ENCODE results near the gene PTPRC. TPM values are rescaled to one million over a fixed set of nuclear protein-coding genes. Genes with fewer than 3 reads are reported as not detected.

PTPRC gene
- polyA plus RNA-seq, 2 of the 4 experiments (the other 2 are of a cell fraction), result not detected

DNA sequence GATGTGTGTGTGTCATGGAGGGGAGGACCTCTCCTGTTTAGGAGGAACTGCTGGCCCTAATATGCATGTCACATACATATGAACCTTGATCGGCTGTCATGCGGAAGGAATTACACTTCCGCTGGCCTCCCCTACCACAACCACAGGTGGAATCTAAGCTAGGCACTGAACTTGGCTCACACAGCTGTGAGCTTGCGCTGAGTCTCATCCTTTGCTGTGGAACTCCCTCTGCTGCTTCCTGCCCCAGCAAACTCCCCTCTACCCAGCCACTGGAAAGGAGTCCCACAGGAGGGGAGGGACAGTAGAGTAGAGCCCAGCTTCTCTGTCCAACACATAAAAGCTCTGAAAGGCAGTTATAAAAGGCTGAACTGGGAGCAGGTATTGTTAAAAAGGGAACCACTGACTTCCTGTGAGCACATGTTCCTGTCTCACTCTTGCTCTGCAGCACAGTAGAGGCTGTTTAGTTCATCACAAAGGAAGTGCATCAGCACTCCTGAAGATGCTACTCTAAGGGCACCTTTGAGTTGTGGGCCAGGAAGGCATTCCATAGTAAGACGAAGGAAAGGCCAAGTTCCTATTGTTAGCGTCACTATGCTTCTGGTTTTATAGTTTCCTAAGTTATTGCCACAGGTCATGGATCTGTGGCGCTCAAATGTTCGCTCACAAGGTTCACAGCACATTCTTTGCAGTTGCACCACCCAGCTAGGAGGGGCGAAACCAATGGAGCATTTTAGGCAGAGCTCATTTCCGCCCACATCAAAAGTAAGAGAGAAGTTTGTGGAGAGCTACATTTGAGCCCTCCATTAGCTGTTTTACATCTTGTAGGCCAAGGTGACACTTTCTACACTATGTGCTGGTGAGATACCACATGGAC is 17.7 kb upstream of the PTPRC start:
- 76% methylated on average over 10 of the region's 10 CpGs for WGBS (ENCODE audit: missing lambda C conversion rate)
- TF ChIP-seq NR3C1 (IDR thresholded peaks at IDR 0.05), result no peak
- TF ChIP-seq RCOR1 (IDR thresholded peaks at IDR 0.05; ENCODE audit: low read depth, low read length), result no peak
- TF ChIP-seq RAD21 (conservative IDR thresholded peaks at IDR 0.05 in 1 of 2, IDR thresholded peaks at IDR 0.05 in 1 of 2), result no peak
- TF ChIP-seq ZFP36 (IDR thresholded peaks at IDR 0.05; ENCODE audit: borderline replicate concordance, partially characterized antibody), result no peak
- no peak for TF ChIP-seq CEBPB (IDR thresholded peaks at IDR 0.05)
- no peak for TF ChIP-seq JUNB (IDR thresholded peaks at IDR 0.05)
- TF ChIP-seq RARB (CRISPR knock-in tag; IDR thresholded peaks at IDR 0.05), result no peak
- no peak for TF ChIP-seq TP53 (CRISPR knock-in tag; IDR thresholded peaks at IDR 0.05)
- FAIRE-seq (no peak), DNase-seq (ENCODE audit: low read depth in 1 of 2, low spot score in 1 of 2) (no peak), ATAC-seq (peak in 1 of 2 experiments; percentile 19; a peak in 1 of 6 replicates)
- Histone ChIP-seq H3K27ac (no peak overlapping the region), H3K4me1 (no peaks in the 10 kb centered on the region), H3K4me3 (no peak overlapping the region), H3K4me2 (no peak overlapping the region), H3K9me3 (no peaks in the 10 kb centered on the region)
- CTCF ChIA-PET, result interaction anchor here (0.5 kb wide), 1 partner anchor 45 kb away, joined by 3 read pairs; no protein-coding TSS in a partner anchor
- POLR2A ChIA-PET, result no interaction called here

DNA sequence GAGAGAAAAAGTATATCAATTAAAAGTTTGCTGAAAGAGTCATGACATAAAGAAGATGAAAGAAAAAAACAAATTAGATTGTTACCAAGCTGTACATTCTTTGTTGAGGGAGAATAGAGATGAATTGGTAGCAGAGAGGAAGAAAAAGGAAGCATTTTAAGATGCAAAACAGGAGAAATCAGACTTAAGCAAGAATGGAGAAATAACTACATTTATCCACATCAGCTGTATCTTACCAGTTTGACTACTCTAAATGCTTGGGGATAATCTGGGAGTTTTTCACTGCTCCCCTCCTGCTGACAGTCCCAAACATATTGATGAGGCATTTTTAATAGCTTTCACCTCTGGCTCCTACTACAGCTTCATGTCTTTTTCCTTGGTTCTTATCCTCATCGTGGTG is 16.8 kb upstream of the PTPRC start:
- Histone ChIP-seq H3K27ac (no peak overlapping the region), H3K4me3 (no peak overlapping the region), H3K4me2 (no peak overlapping the region), H3K9me3 (no peaks in the 10 kb centered on the region), H3K4me1 (no peaks in the 10 kb centered on the region)
- CTCF ChIA-PET, result no interaction called here
- no peak for DNase-seq (ENCODE audit: low read depth in 1 of 2, low spot score in 1 of 2)
- no peak for ATAC-seq
- TF ChIP-seq, protein P1, sequence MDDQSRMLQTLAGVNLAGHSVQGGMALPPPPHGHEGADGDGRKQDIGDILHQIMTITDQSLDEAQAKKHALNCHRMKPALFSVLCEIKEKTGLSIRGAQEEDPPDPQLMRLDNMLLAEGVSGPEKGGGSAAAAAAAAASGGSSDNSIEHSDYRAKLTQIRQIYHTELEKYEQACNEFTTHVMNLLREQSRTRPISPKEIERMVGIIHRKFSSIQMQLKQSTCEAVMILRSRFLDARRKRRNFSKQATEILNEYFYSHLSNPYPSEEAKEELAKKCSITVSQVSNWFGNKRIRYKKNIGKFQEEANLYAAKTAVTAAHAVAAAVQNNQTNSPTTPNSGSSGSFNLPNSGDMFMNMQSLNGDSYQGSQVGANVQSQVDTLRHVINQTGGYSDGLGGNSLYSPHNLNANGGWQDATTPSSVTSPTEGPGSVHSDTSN (IDR thresholded peaks at IDR 0.05), result no peak
- TF ChIP-seq RCOR1 (IDR thresholded peaks at IDR 0.05; ENCODE audit: low read depth, low read length) (no peak), KDM5A (IDR thresholded peaks at IDR 0.05) (no peak), HOXB13 (CRISPR knock-in tag; IDR thresholded peaks at IDR 0.05; ENCODE audit: low read depth) (no peak)
- POLR2A ChIA-PET, result no interaction called here
- no peak for FAIRE-seq
- WGBS (ENCODE audit: missing lambda C conversion rate), result 13% methylated on average over 1 of the region's 1 CpG

DNA sequence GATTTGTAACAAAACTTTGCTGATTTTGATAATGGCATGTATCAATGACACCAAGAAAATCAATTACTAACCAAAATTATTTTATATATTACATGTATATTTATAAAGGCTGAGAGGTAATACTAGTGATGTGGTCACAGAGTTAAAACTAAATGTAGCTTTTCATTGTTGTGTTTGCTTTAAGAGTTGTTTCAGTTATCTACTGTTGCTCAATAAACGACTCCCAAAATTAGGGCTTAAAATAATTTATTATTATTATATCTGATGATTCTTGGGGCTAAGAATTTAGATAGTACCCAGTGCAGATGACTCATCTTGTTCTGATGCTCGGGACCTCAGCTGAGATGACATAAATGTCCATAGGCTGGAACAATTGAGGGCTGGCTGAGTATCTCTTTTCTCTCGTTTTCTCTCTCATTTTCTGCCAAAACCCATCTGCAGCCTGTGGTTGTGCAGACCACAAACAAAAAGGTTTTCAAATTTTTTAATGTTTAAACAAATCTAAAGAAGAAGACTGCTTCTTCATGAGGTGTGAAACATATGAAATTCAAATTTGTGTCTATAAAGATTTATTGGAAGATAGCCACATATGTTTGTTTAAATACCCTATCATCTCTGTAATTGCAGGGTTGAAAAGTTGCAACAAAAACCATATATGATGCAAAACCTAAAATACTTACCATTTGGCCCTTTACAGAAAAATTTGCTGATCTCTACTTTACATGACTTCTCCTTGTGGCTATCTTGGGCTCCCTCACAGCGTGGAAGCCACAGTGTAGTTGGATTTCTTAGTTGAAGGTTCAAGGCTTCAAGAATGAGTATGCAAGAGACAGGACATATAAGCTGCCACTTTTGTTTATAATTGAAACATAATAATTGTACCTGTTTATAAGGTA is 14.8 kb upstream of the PTPRC start:
- ChIA-PET CTCF (interaction anchor here (0.7 to 1.6 kb wide), 2 partner anchors 9 to 399 kb away, joined by 3 read pairs; no protein-coding TSS in a partner anchor), POLR2A (no interaction called here)
- 9% methylated on average over 4 of the region's 4 CpGs for WGBS (ENCODE audit: missing lambda C conversion rate)
- Histone ChIP-seq H3K9me3 (no peaks in the 10 kb centered on the region), H3K27ac (no peak overlapping the region), H3K4me1 (no peaks in the 10 kb centered on the region), H3K4me2 (no peak overlapping the region), H3K4me3 (no peak overlapping the region)
- no peak for ATAC-seq
- DNase-seq (ENCODE audit: low read depth in 1 of 2, low spot score in 1 of 2), result no peak
- no peak for TF ChIP-seq HDAC2 (IDR thresholded peaks at IDR 0.05)
- TF ChIP-seq MYC (IDR thresholded peaks at IDR 0.05; ENCODE audit: borderline replicate concordance, low read length), result no peak
- FAIRE-seq, result no peak

DNA sequence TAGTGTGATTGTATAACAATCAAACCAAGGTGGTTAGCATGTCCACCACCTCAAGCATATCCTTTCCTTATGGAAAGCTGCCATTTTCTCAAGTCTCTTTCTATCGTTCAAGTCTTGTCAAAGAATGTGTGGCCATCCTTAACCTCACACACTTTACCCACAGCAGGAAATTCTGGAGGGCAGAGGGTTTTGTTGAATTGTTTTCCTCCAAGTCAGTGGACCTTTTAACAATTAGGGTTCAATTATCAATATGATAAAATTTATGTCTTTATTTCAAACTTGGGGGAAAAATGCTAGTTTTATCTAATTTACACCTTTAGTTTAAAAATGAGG is 14.2 kb upstream of the PTPRC start:
- H3K4me1 ChIP-seq, result no peaks in the 10 kb centered on the region
- WGBS (ENCODE audit: missing lambda C conversion rate), result 58% methylated on average over 1 of the region's 1 CpG
- ATAC-seq (no peak), FAIRE-seq (no peak), DNase-seq (ENCODE audit: low read depth in 1 of 2, low spot score in 1 of 2) (no peak)
- no peaks in the 10 kb centered on the region for H3K9me3 ChIP-seq
- H3K4me3 ChIP-seq, result no peak overlapping the region
- ChIA-PET CTCF (interaction anchor here (0.7 to 1.6 kb wide), 4 partner anchors 10 to 398 kb away, joined by 3 read pairs; no protein-coding TSS in a partner anchor), POLR2A (no interaction called here)
- TF ChIP-seq PHF8 (IDR thresholded peaks at IDR 0.05; ENCODE audit: borderline replicate concordance, low read depth), result no peak
- no peak for TF ChIP-seq HDAC2 (IDR thresholded peaks at IDR 0.05)
- TF ChIP-seq MAFK (IDR thresholded peaks at IDR 0.05; ENCODE audit: partially characterized antibody), result no peak
- TF ChIP-seq GATA3 (IDR thresholded peaks at IDR 0.05; ENCODE audit: borderline replicate concordance), result no peak
- TF ChIP-seq BHLHE40 (IDR thresholded peaks at IDR 0.05; ENCODE audit: low read depth, low read length), result no peak
- TF ChIP-seq ZFP36 (IDR thresholded peaks at IDR 0.05; ENCODE audit: borderline replicate concordance, partially characterized antibody), result no peak
- no peak for TF ChIP-seq KDM1A (IDR thresholded peaks at IDR 0.05; ENCODE audit: low read depth)
- no peak for TF ChIP-seq RARB (CRISPR knock-in tag; IDR thresholded peaks at IDR 0.05)
- no peak for TF ChIP-seq HEYL (CRISPR knock-in tag; IDR thresholded peaks at IDR 0.05)
- no peak for TF ChIP-seq SREBF2 (IDR thresholded peaks at IDR 0.05)
- no peak overlapping the region for H3K27ac ChIP-seq
- H3K4me2 ChIP-seq, result no peak overlapping the region
